Large intestine (tissue), 12 donors: ENCODE results near the gene PTGES3. TPM values are rescaled to one million over a fixed set of nuclear protein-coding genes. Genes with fewer than 3 reads are reported as not detected.
"Not testable (repeated sequence)": the region's sequence is repeated elsewhere in the genome, so short reads cannot be mapped to it uniquely, and the experiment has no call there.

Experiments
- DNase-seq, 2 donors: peaks; one replicate each; pipeline versions ENCODE4 v3.0.0 to v3.0.0-alpha.2; 2013
- H3K27ac ChIP-seq: one replicate; pipeline ENCODE4 v1.5.1; 2013; ENCODE audit warnings: low read length
- H3K27me3 ChIP-seq: 2 replicates; pipeline ENCODE4 v1.6.1; 2013; ENCODE audit warnings: low read length; ENCODE audit not compliant: control insufficient read depth, insufficient read depth
- H3K36me3 ChIP-seq: 2 replicates; pipeline ENCODE4 v1.6.1; 2013; ENCODE audit warnings: low read length; ENCODE audit not compliant: control insufficient read depth, insufficient read depth
- H3K4me1 ChIP-seq: one replicate; pipeline ENCODE4 v1.6.1; 2013; ENCODE audit warnings: low read length; ENCODE audit not compliant: control insufficient read depth, insufficient read depth
- H3K4me3 ChIP-seq: one replicate; pipeline ENCODE4 v1.5.1; 2013; ENCODE audit warnings: low read length
- H3K9me3 ChIP-seq: one replicate; pipeline ENCODE4 v1.6.1; 2013; ENCODE audit warnings: mild to moderate bottlenecking, low read depth, low read length, moderate library complexity; ENCODE audit not compliant: control insufficient read depth
- WGBS: methylation state at CpG from one replicate; pipeline ENCODE4 v1.1.5; 2013; ENCODE audit warnings: low lambda C conversion rate; ENCODE audit not compliant: insufficient coverage; 5-methylcytosine and 5-hydroxymethylcytosine counted together
- long read RNA-seq, 11 donors: transcript quantifications; one replicate each; lab custom pipeline, GENCODE V29; 2026
- polyA plus RNA-seq: library from polyadenylated mRNA; unstranded; fragments of 120-200 nt; gene quantifications from one replicate; pipeline ENCODE4 v1.2.1, GENCODE V29; 2013

Gene PTGES3
- 238 TPM for polyA plus RNA-seq
- long read RNA-seq, donor 1, transcript PTGES3-201 (8 exons, 1,920 nt), result major isoform, 60 of 65 reads
- long read RNA-seq, donor 1, partial matches to known transcripts, result 0 of 65 reads
- long read RNA-seq, donor 1, other reads (novel, unspliced or antisense), result 0 of 65 reads
- long read RNA-seq, donor 2, transcript PTGES3-204 (7 exons, 1,017 nt), result minor isoform, 6 of 144 reads
- long read RNA-seq, donor 2, transcript PTGES3-201 (8 exons, 1,920 nt), result major isoform, 108 of 144 reads
- long read RNA-seq, donor 2, partial matches to known transcripts, result 26 of 144 reads
- long read RNA-seq, donor 2, other reads (novel, unspliced or antisense), result 0 of 144 reads
- long read RNA-seq, donor 3, result 0 reads
- long read RNA-seq, donor 4, transcript PTGES3-201 (8 exons, 1,920 nt), result major isoform, 13 of 15 reads
- long read RNA-seq, donor 4, partial matches to known transcripts, result 0 of 15 reads
- long read RNA-seq, donor 4, other reads (novel, unspliced or antisense), result 0 of 15 reads
- long read RNA-seq, donor 5, transcript PTGES3-201 (8 exons, 1,920 nt), result major isoform, 43 of 50 reads
- long read RNA-seq, donor 5, transcript PTGES3-202 (7 exons, 1,547 nt), result minor isoform, 7 of 50 reads
- long read RNA-seq, donor 5, partial matches to known transcripts, result 0 of 50 reads
- long read RNA-seq, donor 5, other reads (novel, unspliced or antisense), result 0 of 50 reads
- long read RNA-seq, donor 6, transcript PTGES3-201 (8 exons, 1,920 nt), result major isoform, 96 of 102 reads
- long read RNA-seq, donor 6, partial matches to known transcripts, result 0 of 102 reads
- long read RNA-seq, donor 6, other reads (novel, unspliced or antisense), result 0 of 102 reads
- long read RNA-seq, donor 7, transcript PTGES3-201 (8 exons, 1,920 nt), result major isoform, 46 of 54 reads
- long read RNA-seq, donor 7, partial matches to known transcripts, result 6 of 54 reads
- long read RNA-seq, donor 7, other reads (novel, unspliced or antisense), result 0 of 54 reads
- long read RNA-seq, donor 8, transcript PTGES3-201 (8 exons, 1,920 nt), result major isoform, 106 of 137 reads
- long read RNA-seq, donor 8, partial matches to known transcripts, result 25 of 137 reads
- long read RNA-seq, donor 8, other reads (novel, unspliced or antisense), result 0 of 137 reads
- long read RNA-seq, donor 9, transcript PTGES3-201 (8 exons, 1,920 nt), result major isoform, 47 of 53 reads
- long read RNA-seq, donor 9, partial matches to known transcripts, result 0 of 53 reads
- long read RNA-seq, donor 9, other reads (novel, unspliced or antisense), result 0 of 53 reads
- long read RNA-seq, donor 10, transcript PTGES3-201 (8 exons, 1,920 nt), result major isoform, 131 of 164 reads
- long read RNA-seq, donor 10, partial matches to known transcripts, result 11 of 164 reads
- long read RNA-seq, donor 10, other reads (novel, unspliced or antisense), result 16 of 164 reads
- long read RNA-seq, donor 11, transcript PTGES3-201 (8 exons, 1,920 nt), result major isoform, 65 of 72 reads
- long read RNA-seq, donor 11, partial matches to known transcripts, result 0 of 72 reads
- long read RNA-seq, donor 11, other reads (novel, unspliced or antisense), result 5 of 72 reads

DNA sequence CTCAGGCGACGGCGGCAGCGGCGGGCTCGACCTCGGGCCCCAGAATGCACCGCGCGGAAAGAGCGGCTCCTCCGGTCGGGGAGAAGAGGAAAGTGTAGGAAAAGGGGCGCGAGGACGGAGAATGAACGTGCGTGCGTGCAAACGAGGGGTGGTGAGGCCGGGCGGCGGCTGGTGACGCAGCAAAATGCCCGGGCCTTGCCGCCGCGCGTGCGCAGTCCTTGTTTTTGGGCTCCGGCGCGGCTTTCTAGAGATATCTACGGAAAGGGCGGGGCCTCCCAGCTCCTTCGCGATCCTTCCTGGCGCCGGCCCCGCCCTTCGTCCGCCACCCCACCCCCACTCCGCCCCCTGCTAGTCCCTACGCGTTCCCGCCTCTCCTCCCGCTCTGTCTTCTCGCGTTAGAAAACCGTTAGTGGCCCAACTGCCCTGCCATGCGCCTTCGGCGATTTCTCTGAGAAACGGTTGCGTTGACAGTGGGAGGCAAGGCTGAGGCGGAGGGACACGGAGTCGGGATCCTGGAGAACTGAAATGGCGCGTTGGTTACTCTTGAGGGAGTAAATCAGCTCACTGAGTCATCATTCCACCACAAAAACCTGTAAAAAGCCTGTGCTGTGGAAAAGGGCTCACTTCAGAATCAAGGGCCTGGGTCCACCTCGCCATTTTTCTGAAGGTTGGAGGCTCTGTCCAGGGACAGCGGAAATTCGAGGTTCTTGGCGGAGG is at the start of gene PTGES3:
Gene PTGES3 (minus strand): TSS at position 156 of the 717 bp plus-strand sequence. CDS start 285 bp downstream, outside the sequence.
- H3K36me3 ChIP-seq, result no peaks in the 10 kb centered on the region
- H3K4me3 ChIP-seq, result peak within 1 kb of the TSS; percentile 73
- H3K27me3 ChIP-seq, result no peaks in the 10 kb centered on the region
- peak within 1 kb of the TSS; percentile 93 for H3K27ac ChIP-seq
- no CpG with 5 or more reads among the region's 64 CpGs for WGBS
- DNase-seq, result peak; percentile 99
- H3K9me3 ChIP-seq, result no peaks in the 10 kb centered on the region
- H3K4me1 ChIP-seq, result peaks cover 2% of the 10 kb centered on the region

GRCh38 chr12:56728139-56728861 is 40.2 kb upstream of the PTGES3 start:
- no peak for DNase-seq
- WGBS, result no CpG with 5 or more reads among the region's 11 CpGs
- Histone ChIP-seq H3K4me1 (peaks cover 5% of the 10 kb centered on the region), H3K9me3 (no peaks in the 10 kb centered on the region), H3K36me3 (peaks cover 3% of the 10 kb centered on the region), H3K27ac (no peak overlapping the region), H3K27me3 (no peaks in the 10 kb centered on the region), H3K4me3 (no peak overlapping the region)

DNA sequence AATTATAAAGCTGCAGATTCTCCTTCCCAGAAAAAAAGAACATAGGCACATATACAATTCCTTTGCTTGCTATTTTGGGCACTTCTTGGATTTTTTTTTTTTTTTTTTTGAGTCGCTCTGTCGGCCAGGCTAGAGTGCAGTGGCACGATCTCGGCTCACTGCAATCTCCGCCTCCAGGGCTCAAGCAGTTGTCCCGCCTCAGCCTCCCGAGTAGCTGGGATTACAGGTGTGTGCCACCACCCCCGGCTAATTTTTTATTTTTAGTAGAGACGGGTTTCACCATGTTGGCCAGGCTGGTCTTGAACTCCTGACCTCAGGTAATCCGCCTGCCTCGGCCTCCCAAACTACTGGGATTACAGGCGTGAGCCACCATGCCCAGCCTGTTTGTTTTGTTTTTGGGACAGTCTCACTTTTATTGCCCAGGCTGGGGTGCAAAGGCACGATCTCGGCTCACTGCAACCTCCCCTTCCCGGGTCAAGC is 38.2 kb upstream of the PTGES3 start:
- no CpG with 5 or more reads among the region's 15 CpGs for WGBS
- peaks cover 12% of the 10 kb centered on the region for H3K36me3 ChIP-seq
- DNase-seq, H3K9me3 ChIP-seq, H3K4me3 ChIP-seq, H3K27me3 ChIP-seq: not testable (repeated sequence)
- peaks cover 21% of the 10 kb centered on the region for H3K4me1 ChIP-seq
- H3K27ac ChIP-seq, result peak overlapping the region; percentile 88

- Histone ChIP-seq H3K36me3 (peaks cover 17% of the 10 kb centered on the region), H3K4me1 (peaks cover 26% of the 10 kb centered on the region), H3K27ac (peak overlapping the region; percentile 88), H3K4me3 (peak overlapping the region; percentile 88), H3K9me3 (no peaks in the 10 kb centered on the region), H3K27me3 (no peaks in the 10 kb centered on the region)
- DNase-seq, result no peak
- 18% methylated on average over 3 of the region's 7 CpGs for WGBS
Measured at GRCh38 chr12:56725723-56726102, 37.6 kb upstream of the PTGES3 start.

DNA sequence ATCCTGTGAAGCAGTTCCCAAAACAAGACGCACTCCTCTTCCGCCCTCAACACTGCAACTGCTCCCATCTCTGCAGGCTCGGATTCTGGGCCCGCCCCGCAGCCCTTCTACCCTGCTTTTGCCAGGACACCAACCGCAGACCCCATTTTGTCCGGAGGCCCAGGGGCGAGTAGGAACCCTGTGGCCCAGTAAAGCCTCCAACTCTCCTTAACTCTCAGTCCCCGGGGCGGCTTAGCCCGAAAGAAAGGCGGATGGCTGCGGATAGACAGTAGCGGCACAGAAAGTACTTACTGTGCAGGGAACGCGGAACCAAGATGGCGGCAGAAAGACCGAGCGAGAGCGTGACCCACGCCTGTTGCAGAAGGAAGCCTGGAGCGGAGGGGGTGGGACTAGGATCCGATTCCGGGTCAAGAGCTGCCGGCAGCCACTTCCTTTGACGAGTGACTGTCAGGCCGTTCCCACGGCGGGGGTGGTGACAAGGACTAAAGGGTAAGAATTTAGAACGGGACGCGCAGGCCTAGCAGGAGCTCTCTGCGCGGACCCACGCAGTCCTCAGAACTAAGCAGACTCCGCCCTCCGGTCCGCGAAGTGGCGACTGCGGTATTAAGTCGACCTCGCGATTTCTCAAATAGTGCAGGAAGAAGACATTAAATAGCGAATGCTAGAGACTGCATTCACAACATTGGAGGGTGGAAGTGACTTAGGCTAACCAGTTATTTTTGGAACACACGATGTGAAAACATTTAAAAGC is 37.1 kb upstream of the PTGES3 start, which contains the start of gene NACA:
Gene NACA (minus strand): TSS at position 328 of the 751 bp plus-strand sequence. CDS start 778 bp downstream, outside the sequence.
- peaks cover 28% of the 10 kb centered on the region for H3K4me1 ChIP-seq
- H3K36me3 ChIP-seq, result peaks cover 23% of the 10 kb centered on the region
- peak; percentile 98 for DNase-seq
- peak within 1 kb of the TSS; percentile 88 for H3K27ac ChIP-seq
- 0% methylated on average over 3 of the region's 46 CpGs for WGBS
- H3K9me3 ChIP-seq, result no peaks in the 10 kb centered on the region
- H3K27me3 ChIP-seq, result no peaks in the 10 kb centered on the region
- H3K4me3 ChIP-seq, result peak within 1 kb of the TSS; percentile 88

- peaks cover 29% of the 10 kb centered on the region for H3K4me1 ChIP-seq
- H3K36me3 ChIP-seq, result peaks cover 28% of the 10 kb centered on the region
- DNase-seq, result no peak
- peak overlapping the region; percentile 88 for H3K4me3 ChIP-seq
- H3K27ac ChIP-seq, result peak overlapping the region; percentile 88
- H3K9me3 ChIP-seq, result no peaks in the 10 kb centered on the region
- WGBS, result no CpG with 5 or more reads among the region's 9 CpGs
- no peaks in the 10 kb centered on the region for H3K27me3 ChIP-seq
Measured at GRCh38 chr12:56724701-56724971, 36.6 kb upstream of the PTGES3 start.

DNA sequence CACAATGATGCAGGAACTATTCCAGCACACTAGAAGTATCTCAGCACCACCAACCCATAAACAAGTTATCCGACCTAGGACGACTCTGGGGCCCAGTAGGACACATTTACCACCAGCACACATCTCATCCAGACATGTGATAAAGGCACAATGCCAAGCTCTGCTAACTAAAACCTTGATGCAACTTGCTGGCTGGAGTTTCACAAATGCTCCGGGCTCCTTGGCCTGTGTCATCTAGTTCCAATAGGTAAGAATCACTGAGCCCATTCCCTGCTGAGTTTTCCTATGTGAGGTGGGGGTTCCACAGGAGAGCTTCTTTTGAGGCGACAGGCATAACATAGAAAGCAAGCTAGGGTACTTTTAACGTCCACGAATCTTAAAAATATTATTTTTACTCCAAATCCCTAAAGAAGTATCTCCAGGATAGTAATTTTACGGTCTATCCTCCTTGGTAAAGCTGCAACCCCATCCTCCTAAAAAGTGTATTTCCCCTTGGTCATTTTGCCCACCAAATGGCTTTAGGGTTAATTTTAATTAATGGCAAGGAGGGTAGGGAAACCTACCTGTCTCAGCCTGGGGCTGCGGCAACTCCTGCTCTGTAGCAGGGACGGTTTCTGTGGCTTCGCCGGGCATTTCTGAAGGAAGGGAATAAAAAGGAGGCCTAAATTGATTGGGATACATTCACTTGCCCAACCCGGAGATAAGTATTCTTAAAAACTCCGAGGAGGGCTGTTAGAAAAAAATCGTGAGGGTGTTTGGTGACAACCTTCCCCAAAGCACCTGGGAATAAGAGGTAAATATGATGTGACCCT is 36.0 kb upstream of the PTGES3 start:
- H3K4me1 ChIP-seq, result peaks cover 33% of the 10 kb centered on the region
- peak; percentile 63 to 80 for DNase-seq

DNA sequence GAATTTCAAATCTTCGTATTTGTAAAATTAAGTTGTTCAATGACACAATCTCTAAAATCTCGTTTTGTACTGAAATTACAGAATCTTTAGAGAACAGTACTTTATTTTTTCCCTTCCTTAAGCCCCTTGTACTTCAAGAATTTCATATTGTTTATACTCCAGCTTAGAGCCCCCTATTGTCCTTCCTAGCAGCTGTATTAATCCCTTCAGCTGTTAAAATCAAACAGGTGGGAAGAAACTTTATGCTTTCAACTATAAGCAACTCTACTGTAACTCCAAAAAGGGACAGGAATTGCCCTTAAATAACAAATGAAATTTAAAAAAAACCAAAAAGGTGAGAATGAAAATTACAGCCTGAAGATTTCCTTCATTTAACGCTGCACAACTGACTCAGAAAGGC is 35.3 kb upstream of the PTGES3 start:
- no peaks in the 10 kb centered on the region for H3K9me3 ChIP-seq
- peak overlapping the region; percentile 88 for H3K4me3 ChIP-seq
- no peak for DNase-seq
- WGBS, result 21% methylated on average over 2 of the region's 3 CpGs
- peaks cover 38% of the 10 kb centered on the region for H3K4me1 ChIP-seq
- H3K27me3 ChIP-seq, result no peaks in the 10 kb centered on the region
- H3K27ac ChIP-seq, result peak overlapping the region; percentile 88
- H3K36me3 ChIP-seq, result peaks cover 39% of the 10 kb centered on the region

More for the DNA sequence above, 36.0 kb upstream of the PTGES3 start:
- H3K36me3 ChIP-seq, result peaks cover 33% of the 10 kb centered on the region
- H3K27me3 ChIP-seq, result no peaks in the 10 kb centered on the region
- H3K4me3 ChIP-seq, result peak overlapping the region; percentile 88
- no peaks in the 10 kb centered on the region for H3K9me3 ChIP-seq
- peak overlapping the region; percentile 88 for H3K27ac ChIP-seq
- 0% methylated on average over 2 of the region's 14 CpGs for WGBS
